ENCODE measurements around the gene SH3PXD2A. TPM values are rescaled to one million over a fixed set of nuclear protein-coding genes. Genes with fewer than 3 reads are reported as not detected.

Gene SH3PXD2A
- total RNA-seq, 1 donor from 2014 or later: 35.2 TPM

GRCh38 chr10:103793429-103793828 is 61.9 kb downstream of the SH3PXD2A start:
- no peak overlapping the region for H3K4me3 ChIP-seq
- no peaks in the 10 kb centered on the region for H3K9me3 ChIP-seq
- no peak overlapping the region for H3K27ac ChIP-seq
- intact Hi-C loops (cut with DNase I): no loop called here
- H3K4me1 ChIP-seq: peaks cover 33% of the 10 kb centered on the region
- TF ChIP-seq, protein P1, sequence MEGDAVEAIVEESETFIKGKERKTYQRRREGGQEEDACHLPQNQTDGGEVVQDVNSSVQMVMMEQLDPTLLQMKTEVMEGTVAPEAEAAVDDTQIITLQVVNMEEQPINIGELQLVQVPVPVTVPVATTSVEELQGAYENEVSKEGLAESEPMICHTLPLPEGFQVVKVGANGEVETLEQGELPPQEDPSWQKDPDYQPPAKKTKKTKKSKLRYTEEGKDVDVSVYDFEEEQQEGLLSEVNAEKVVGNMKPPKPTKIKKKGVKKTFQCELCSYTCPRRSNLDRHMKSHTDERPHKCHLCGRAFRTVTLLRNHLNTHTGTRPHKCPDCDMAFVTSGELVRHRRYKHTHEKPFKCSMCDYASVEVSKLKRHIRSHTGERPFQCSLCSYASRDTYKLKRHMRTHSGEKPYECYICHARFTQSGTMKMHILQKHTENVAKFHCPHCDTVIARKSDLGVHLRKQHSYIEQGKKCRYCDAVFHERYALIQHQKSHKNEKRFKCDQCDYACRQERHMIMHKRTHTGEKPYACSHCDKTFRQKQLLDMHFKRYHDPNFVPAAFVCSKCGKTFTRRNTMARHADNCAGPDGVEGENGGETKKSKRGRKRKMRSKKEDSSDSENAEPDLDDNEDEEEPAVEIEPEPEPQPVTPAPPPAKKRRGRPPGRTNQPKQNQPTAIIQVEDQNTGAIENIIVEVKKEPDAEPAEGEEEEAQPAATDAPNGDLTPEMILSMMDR (IDR thresholded peaks at IDR 0.05): no peak
- H3K36me3 ChIP-seq: no peaks in the 10 kb centered on the region
- H3K27me3 ChIP-seq: no peaks in the 10 kb centered on the region
- ATAC-seq: peak; percentile 18
- no peak for DNase-seq

- DNase-seq: no peak
Measured at GRCh38 chr10:103792547-103792946, 62.8 kb downstream of the SH3PXD2A start.

DNA sequence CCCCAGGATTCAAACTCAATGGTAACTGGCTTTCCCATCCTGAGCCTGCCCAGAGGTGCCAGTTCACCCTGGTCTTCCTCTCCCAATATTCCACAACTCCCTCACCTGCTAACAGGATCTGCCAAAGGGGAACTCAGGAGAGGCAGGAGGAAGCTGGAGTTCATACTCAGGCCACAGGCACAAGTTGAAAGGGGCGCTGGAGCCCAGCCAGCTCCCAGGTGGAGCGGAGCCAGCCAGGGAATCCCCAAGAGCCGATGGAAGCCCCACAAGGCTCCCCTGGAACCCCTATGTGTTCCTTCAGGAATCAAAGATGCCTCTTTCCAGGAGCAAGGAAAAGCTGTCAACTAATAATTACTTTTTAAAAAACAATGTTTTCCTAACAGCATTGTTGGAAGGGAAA is 63.5 kb downstream of the SH3PXD2A start:
- Histone ChIP-seq H3K4me3 (no peak overlapping the region), H3K9me3 (no peaks in the 10 kb centered on the region), H3K27ac (no peak overlapping the region), H3K27me3 (no peaks in the 10 kb centered on the region), H3K36me3 (no peaks in the 10 kb centered on the region), H3K4me1 (peaks cover 38% of the 10 kb centered on the region)
- intact Hi-C loops (cut with DNase I): no loop called here
- TF ChIP-seq, protein P1 (IDR thresholded peaks at IDR 0.05): no peak
- ATAC-seq: no peak
- DNase-seq: no peak

More at GRCh38 chr10:103792547-103792946, 62.8 kb downstream of the SH3PXD2A start:
- TF ChIP-seq, protein P1 (IDR thresholded peaks at IDR 0.05): no peak
- ATAC-seq: no peak
- Histone ChIP-seq H3K27me3 (no peaks in the 10 kb centered on the region), H3K36me3 (no peaks in the 10 kb centered on the region), H3K4me3 (no peak overlapping the region), H3K4me1 (peaks cover 35% of the 10 kb centered on the region), H3K27ac (no peak overlapping the region), H3K9me3 (no peaks in the 10 kb centered on the region)
- intact Hi-C loops (cut with DNase I): no loop called here

GRCh38 chr10:103791291-103791690 is 64.1 kb downstream of the SH3PXD2A start:
- H3K4me1 ChIP-seq: peaks cover 38% of the 10 kb centered on the region
- no peak overlapping the region for H3K4me3 ChIP-seq
- DNase-seq: no peak
- no peak for ATAC-seq
- H3K36me3 ChIP-seq: no peaks in the 10 kb centered on the region
- TF ChIP-seq, protein P1 (IDR thresholded peaks at IDR 0.05): no peak
- H3K27ac ChIP-seq: no peak overlapping the region
- H3K27me3 ChIP-seq: no peaks in the 10 kb centered on the region
- intact Hi-C loops (cut with DNase I): no loop called here
- no peaks in the 10 kb centered on the region for H3K9me3 ChIP-seq

GRCh38 chr10:103790580-103790979 is 64.8 kb downstream of the SH3PXD2A start:
- Histone ChIP-seq H3K27ac (no peak overlapping the region), H3K4me1 (peaks cover 39% of the 10 kb centered on the region), H3K27me3 (no peaks in the 10 kb centered on the region), H3K4me3 (no peak overlapping the region), H3K36me3 (no peaks in the 10 kb centered on the region), H3K9me3 (no peaks in the 10 kb centered on the region)
- no peak for DNase-seq
- intact Hi-C loops (cut with DNase I): no loop called here
- no peak for ATAC-seq
- TF ChIP-seq, protein P1 (IDR thresholded peaks at IDR 0.05): no peak

- TF ChIP-seq, protein P1 (IDR thresholded peaks at IDR 0.05): no peak
- no peaks in the 10 kb centered on the region for H3K9me3 ChIP-seq
- DNase-seq: no peak
- no peaks in the 10 kb centered on the region for H3K27me3 ChIP-seq
- no peak overlapping the region for H3K27ac ChIP-seq
- no peaks in the 10 kb centered on the region for H3K36me3 ChIP-seq
- ATAC-seq: no peak
- peaks cover 35% of the 10 kb centered on the region for H3K4me1 ChIP-seq
- H3K4me3 ChIP-seq: no peak overlapping the region
- intact Hi-C loops (cut with DNase I): no loop called here
Measured at GRCh38 chr10:103789771-103790201, 65.6 kb downstream of the SH3PXD2A start.
